NCI-H226 (cell line): ENCODE data around the gene PRKCSH.

Experiments used
- DNase-seq: peaks from one replicate; pipeline ENCODE4 v3.0.0-alpha.2; 2015

Gene PRKCSH

DNA sequence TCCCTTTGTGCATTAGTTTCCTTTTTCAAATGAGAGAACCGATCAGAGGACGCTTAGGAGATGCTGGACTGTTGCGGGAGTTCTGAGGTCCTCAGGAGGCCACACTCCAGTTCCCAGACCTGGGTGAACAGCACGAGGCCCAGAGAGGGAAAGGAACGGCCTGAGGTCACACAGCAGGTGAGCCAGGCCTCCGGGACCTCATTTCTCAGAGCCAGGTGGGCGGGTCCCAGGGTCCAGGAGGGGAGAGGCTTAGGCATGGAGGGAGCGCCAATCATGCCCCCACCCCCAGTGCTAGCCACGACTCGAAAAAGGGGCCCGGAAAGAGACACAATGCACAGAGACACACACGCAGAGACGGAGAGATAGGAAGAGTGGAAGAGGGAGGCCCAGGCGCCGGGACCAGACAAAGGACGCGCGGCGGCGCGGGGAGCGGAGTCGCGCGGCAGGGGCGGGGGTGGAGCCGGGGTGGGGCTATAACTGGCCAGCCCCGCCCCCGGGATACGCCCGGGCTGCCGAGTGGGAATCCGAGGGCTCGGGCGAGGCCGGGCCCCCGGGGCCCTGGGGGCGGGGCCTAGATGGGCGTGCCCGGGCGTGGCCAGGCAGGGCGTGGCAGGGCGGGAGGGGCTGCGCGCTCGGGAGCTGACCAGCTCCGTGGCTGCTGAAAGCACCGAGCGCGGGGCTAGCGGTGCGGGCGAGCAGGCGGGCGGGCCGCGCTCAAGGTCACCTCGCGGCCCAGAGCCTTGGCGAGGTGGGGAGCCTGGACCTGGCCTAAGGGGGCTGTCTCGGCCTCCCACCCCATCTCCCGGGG, 43.9 kb downstream of the PRKCSH start:
- DNase-seq = no peak

DNA sequence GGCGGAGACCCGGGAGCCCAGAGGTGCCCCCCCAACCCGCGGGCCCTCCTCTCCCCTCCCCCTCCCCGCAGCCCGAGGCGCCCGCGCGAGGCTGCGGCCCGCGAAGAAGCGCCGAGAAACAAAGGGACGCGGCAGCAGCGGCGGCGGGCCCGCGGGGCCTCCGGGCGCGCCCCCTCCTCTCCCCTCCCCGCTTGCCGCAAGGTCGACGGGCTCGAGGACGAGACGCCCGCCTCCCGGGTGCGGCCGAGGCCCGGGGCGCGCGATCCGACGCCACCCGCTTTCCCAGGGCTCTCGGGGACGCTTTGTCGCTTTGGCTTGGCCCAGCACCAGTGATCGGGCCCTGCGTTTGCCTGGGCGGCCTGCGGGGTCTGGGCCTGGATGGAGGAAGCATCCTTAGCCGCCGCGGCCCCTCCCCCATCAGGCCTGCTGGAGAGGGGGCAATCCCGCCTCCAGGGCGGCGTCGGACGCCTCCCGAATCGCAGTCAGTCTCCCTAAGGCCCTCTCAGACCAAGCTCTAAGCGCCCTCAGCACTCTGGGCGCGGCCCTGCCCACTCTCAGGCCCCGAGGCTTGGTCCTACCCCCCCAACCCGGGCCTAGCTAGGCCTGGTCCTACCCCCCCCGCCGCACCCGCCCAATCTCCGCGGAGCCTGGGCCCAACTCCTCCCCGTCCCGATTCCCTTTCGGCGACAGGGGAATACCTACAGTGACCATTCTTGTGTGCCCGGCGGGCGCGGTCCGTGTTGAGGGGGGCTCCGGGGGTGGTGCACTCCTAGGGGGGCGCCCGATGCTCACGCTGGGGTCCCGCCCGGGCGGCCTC, 44.7 kb downstream of the PRKCSH start:
- DNase-seq = no peak

DNA sequence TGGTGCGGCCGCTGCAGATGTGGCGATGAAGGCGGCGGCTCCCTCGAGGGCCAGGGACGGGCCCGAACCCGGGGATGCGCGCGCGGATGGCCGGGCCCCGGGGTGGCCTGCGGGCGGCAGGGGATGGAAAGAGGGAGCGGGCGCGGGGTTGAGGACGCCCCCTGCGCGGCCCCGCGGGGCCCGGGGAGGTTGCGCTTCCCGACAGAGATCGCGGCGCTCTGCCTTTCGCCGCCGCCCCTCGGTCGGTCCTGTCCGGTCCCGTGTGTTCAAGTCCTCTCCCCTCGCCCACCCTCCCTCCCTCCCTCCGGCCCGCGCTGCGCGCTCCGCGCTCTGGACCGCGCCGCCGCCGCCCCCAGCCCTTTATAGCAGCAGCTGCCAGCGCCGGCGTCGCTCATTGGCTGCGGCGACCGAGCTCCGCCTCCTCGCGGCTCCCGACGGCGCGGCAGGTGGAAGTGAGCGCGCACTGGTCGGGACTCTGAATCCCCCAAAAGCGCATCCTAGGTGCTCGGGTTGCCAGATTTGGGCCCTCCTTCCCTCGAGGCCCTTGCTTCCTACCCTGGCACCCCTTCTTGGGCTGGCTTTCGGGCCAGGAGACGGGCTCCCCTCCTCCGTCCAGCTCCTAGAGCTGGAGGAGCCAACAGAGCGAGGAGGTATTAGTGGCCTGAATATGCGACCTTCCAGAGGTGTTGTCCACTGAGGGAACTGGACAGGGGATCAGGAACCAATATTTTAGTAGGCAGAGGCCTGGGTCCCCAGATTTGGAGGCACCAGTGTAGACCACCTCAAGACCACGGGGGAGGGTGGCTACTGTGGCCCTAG, 45.5 kb downstream of the PRKCSH start, which contains the start of gene ELAVL3:
ELAVL3 (minus strand) TSS at position 332 of the 819 bp plus-strand sequence. CDS start 438 bp downstream, outside the sequence.
- DNase-seq = no peak

DNA sequence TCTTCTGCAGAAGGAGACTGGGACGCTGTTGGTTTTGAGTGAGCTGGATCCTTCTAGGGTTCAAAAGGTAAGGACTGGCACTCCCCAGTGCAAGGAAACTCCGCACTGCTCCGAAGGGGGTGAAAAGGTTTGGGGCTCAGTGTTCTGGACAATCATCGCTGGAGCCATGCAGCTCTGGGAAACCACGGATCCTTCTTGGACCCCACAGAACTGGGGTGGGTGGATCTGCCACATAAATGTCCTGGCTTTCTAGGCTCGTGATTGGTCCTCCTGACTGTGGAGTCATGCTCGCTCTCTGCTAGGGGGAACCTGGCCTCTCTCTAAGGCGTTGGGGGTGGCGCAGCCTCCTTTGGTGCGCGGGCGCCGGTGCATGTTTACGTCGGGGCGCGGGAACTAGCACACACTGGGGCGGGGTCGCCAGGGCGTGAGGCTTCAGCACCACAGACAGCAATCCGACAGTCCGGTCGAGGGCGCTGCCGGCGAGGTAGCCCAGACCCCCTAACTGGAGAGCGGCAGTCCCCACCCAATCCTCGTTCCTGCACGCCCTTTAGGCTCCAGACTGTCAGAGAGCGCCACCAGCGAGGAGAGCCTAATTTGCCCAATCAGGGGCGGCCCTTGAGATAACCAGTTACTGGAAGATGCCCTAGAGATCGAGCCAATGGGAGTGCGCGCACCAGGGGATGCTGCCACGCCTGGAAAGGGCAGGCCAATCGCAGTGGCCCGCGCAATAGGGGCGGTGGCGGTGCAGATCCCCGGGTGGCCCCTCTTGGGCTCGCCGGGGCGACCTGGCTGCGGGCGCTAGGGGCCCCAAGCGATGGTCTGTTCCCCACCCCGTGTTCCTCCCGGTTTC, 46.3 kb downstream of the PRKCSH start:
- peak; percentile 95 for DNase-seq

DNA sequence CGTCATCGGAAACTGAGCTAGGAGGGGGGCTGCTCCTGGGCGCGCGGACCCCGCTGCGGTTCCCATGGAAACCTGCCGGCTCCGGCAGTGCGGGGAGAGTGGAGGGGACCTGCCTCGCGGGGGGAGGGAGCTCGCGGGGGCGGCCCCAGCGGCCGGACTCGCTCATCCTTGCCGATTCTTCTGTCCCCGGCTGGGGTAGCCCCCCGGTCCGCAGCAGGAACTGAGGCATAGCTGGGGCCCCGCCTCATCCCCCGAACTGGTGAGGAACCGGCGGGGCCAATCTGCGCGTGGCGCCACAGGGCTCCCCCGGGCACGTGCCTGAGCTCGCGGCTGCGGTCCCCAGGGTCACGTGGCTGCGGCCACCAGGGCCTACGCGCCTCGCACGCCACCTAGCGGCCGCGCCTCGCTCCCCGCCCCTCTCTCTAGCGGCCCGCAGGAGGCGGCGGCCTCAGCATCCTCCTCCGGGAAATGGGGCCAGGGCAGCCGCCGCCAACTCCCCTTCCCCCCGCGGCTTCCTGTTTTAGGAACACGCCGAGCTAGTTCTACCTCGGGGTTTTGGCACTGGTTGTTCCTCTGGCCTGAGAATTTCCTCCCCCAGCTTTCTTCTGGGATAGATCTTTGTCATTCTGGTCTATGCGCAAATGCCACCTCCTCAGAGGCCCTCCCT, 47.1 kb downstream of the PRKCSH start:
- peak; percentile 80 for DNase-seq

DNA sequence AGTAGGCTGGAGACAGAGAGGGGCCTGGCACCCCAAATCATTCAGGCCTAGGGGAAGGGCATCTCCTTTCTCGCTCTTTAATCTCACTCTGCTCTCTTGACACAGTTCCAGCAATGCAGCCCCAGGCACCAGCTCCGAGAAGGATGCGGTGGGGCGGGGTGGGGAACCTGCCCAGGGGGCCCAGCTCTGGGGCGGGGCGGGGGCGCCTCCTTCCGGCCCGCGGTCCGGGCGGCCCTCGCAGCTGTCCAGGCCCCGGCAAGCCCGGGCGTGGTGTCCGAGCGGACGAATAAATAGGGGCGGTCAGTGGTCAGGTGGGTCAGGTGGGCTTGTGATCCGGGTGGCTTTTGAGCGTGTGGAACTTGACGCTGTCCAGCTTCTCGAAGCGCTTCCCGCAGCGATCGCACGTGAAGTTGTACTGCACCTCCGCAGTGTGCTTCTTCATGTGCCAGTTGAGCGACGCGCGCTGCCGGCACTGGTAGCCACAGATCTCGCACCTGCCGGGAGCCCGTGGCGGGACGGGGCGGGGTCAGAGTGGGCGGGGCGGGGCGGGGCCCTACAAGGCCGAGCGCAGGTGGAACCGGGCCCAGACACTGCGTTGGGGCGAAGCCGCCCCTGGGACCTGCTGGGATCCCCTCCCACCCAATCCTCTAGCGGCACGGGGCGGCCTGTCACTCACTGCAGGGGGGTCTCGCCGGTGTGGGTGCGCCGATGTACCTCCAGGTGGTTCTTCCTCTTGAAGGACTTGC, 48.1 kb downstream of the PRKCSH start:
- no peak for DNase-seq

DNA sequence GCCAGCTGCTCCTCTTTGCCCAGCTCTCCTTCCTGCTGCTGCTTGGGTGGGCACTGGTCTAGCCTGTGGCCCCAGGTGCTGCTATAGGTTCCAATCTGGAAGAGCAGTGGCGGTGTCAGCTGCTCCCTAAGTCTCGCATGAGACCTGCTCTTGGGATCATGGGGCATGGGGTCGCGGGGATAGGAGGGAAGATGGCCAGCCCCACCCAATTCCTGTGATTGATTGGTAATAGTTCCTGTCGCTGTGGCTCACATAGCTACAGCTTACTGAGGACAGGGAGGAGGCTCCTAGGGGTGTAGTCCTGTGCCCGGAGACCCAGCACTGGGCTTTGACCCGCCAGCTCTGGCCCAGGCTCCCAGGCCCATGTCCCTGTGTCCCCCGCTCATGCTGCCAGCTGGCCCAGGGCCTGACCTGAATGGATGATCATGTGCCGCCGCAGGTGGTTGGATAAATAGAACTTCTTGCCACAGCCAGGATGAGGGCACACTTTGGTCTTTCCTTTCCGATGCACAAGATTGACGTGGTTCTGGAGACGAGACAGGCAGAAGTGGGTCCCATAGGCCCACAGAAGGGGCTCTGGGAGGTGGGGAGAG, 49.9 kb downstream of the PRKCSH start:
- no peak for DNase-seq

DNA sequence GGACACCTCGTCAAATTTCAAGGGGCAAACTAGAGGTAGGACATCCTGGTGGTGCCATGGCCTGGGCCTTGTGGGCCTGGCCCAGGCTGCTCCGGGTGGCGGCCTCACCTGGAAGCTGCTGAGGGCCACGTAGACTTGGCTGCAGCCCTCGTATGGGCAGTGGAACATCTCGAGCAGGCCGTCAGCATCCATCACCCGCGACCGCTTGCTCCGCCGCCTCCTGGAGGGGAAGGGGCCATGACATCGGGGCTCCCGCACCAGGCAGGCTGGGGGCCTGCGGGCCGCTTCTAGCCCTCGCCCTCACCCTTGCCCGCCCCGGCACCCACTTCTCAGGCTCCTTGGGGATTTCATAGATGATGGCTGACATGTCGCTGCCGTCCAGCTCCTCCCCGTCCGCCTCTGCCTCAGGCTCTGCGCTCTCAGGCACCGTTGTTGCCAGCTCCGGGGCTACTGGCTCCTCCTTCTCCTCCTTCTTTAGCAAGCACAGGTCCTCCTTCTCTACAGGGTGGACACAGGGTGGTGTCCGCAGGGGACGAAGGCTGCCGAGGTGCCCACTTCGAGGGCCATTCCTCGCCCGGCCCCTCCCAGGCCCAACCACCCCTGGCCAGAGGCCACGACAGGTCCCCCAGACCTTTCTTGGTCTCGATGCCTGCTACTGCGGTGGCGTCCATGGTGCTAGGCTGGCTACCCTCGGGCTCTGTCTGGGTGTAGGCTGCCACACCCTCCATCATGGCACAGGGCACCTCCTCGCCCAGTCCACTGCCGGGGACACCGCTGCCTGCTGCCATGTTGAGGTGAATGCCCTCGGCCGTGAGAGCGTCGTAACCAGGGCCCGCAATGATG, 51.4 kb downstream of the PRKCSH start:
- no peak for DNase-seq

DNA sequence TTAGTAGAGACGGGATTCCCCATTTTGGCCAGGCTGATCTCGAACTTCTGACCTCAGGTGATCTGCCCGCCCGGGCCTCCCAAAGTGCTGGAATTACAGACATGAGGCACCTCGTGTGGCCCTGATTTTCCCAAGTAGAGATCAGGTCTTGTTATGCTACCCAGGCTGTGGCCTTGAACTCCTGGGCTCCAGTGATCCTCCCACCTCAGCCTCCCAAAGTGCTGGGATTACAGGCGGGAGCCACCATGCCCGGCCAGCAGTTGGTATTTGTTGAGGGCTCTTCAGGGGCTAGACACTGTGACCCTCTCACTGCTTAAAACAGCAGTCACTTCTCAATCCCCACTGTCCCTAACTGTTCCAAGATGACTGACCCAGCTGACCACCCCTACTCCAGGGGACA, 53.9 kb downstream of the PRKCSH start:
- no peak for DNase-seq

DNA sequence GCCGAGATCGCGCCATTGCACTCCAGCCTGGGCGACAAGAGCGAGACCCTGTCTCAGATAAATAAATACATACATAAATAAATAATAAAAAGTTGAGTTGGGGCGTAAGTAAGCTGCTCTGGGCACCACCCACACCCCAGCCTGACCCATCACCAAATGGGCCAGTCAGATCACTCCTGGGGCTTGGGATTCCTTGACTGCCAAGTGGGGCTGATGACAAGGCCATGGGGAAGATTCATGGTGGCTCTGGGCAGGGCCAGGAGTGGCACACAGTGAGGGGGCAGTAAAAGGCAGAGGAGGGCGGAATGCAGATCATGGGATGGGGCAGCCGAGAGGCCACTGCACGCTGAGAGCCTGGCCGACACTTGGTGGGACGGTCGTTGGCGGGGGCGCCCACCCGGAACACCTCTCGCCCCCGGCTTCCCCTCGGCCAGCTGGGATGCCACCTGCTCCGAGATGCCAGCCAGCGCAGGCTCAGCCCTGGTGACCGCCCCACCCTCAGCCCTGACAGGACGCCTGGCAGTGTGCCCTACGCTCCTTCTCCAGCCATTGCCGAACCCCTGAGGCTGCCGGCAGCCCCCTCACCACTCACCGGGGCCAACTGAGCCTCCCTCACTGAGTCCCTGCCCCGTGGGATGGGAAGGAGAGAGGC, 59.3 kb downstream of the PRKCSH start:
- no peak for DNase-seq

DNA sequence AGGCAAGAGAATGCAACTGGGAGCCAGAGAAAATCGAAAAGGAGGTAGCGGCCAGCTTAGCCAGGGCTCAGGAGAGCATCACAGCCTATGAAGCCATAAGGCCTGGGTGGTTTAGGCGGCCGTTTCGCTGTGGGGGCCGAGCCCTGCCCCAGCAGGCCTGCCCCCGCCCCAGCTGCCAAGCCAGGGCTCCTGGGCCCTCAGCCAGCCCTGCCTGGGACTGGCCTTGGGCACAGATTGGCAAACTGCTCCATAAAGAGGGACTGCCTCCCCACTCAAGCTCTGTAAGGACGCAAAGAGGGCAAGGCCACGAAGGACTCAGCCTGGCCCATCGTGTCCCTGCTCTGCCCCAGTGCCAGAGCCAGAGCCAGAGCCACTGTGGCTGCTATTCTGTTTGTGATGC, 60.0 kb downstream of the PRKCSH start:
- no peak for DNase-seq

DNA sequence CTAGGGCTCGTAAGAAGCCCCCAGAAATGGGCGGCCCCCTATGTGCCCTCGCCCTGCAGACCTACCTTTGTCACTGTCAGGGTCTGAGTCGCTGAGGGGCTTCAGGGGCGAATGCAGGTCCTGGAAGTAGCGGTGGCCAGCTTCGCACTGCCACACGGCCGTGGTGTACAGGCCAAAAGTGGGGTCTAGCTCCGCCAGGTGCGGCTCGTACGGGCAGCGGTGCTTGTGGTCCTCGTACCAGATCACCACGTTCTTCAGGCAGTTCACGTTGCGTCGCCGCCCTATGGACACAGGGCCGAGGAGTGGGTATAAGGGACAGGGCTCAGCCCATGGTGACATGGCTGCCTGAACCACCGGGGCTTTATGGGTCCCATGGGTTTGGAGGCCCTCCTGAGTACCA, 60.5 kb downstream of the PRKCSH start:
- no peak for DNase-seq

DNA sequence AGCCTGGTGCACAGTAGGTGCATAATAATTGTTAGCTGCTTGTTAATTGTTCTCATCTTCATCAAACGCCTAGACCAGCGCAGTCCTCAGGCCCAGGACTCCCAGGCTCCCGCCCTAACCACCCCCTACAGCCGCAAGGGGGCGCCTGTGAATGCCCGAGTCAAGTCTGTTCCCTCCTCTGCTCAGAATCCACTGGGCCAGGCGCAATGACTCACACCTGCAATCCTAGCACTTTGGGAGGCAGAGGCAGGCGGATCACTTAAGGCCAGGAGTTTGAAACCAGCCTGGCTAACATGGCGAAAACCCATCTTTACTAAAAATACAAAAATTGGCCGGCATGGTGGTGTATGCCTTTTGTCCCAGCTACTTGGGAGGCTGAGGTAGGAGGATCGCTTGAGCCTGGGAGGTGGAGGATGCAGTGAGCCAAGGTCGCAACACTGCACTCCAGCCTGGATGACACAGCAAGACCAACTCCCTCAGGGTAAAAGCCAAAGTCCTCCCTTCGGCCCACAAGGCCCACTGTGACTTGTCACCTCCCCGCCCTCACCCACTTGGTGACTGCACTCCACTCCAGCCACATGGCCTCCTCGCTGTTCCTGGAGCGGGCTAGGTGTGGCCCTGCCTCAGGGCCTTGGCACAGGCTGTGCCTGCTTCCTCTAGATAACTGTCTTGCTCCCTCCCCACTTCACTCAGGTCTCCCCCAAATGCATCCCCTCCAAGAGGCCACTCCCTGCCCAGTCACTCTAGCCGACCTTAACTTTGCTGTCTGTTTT, 61.1 kb downstream of the PRKCSH start:
- DNase-seq = peak; percentile 79

DNA sequence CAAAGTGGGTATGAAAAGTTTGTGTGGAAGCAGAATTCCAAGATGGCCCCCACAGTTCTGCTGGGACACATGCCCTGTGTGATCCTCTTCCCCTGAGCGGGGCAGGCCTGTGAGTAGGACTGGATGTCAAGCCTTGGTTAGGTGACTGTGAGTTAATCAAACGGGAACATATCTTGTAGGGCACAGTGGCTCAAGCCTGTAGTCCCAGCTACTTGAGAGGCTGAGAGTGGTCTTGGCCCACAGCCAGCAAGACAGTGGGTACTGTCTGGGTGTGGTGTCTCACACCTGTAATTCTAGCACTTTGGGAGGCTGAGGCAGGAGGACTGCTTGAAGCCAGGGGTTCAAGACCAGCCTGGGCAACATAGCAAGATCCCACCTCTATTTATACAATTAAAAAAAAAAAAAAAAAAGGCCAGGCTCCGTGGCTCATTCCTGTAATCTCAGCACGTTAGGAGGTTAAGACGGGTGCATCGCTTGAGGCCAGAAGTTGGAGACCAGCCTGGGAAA, 63.8 kb downstream of the PRKCSH start:
- DNase-seq = no peak

DNA sequence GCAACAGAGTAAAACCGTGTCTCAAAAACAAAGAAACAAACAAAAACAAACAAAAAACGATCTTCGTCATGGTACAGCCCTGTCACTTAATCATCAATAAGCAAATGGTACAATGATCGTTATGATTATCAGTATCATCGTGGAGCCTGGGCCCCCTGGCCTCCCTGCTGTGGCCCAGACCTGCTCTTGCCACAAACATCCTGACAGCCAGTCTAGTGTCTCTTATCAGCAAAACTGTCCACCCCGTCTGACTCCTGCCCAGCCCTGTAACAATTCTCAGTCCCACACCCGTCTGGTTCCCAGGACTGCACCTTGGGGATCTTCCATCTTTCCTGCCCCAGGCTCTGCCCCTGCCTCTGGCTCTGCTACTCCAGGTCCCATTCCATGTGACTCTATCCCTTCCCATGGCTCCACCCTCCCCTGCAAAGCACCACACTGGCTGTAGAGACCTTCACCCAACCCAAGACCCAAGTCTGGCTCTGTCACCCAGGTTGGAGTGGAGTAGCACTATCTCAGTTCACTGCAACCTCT, 64.5 kb downstream of the PRKCSH start:
- no peak for DNase-seq
